Left lung (tissue), 10 donors: ENCODE measurements around the gene RAP2B. TPM values are rescaled to one million over a fixed set of nuclear protein-coding genes. Genes with fewer than 3 reads are reported as not detected.

Experiments
- ATAC-seq: fragments of 200-7000 bp; cut with Tn5 transposase; one replicate; pipeline ENCODE4 v1.9.1; 2020; ENCODE audit warnings: moderate library complexity
- DNase-seq, 4 donors: peaks; one replicate each; pipeline ENCODE4 v3.0.0-alpha.2; 2013 to 2020
- H3K27ac ChIP-seq, 2 donors: fragments of 200-600 bp; sonication (generic) in 1 of 2; one replicate each; pipeline versions ENCODE4 v1.5.0 to v1.8.0; 2020 to 2021
- H3K27me3 ChIP-seq, 2 donors: fragments of 200-600 bp; sonication (generic) in 1 of 2; one replicate each; pipeline versions ENCODE4 v1.5.0 to v1.8.0; 2020 to 2021
- H3K36me3 ChIP-seq, 2 donors: fragments of 200-600 bp; sonication (generic) in 1 of 2; one replicate each; pipeline versions ENCODE4 v1.5.0 to v1.8.0; 2020 to 2021
- H3K4me1 ChIP-seq, 2 donors: fragments of 200-600 bp; one replicate each; pipeline ENCODE4 v1.8.0; 2021
- H3K4me3 ChIP-seq, 2 donors: fragments of 200-600 bp; sonication (generic) in 1 of 2; one replicate each; pipeline versions ENCODE4 v1.5.0 to v1.8.0; 2020 to 2021; ENCODE audit warnings: mild to moderate bottlenecking in 1 of 2
- H3K9me3 ChIP-seq, 2 donors: fragments of 200-600 bp; sonication (generic) in 1 of 2; one replicate each; pipeline versions ENCODE4 v1.5.0 to v1.8.0; 2020 to 2021
- CTCF ChIP-seq, 2 donors: fragments of 200-600 bp; sonication (generic) in 1 of 2; IDR thresholded peaks; one replicate each; pipeline versions ENCODE4 v1.5.0 to v1.8.0; 2021; ENCODE audit warnings: antibody characterized with exemption in 2 of 2
- intact Hi-C, 2 donors: fragments of 100-400 bp; cut with DNase I; formaldehyde crosslinking; loops; one replicate each; pipeline versions ENCODE4 v1.11.2 to v1.14.2; 2022
- polyA plus RNA-seq, 6 donors: library from polyadenylated mRNA; unstranded; fragments of 120-200 nt; gene quantifications; one replicate each; pipeline ENCODE4 v1.2.1, GENCODE V29; 2013; ENCODE audit not compliant: insufficient read length in 6 of 6
- total RNA-seq, 2 donors: library from RNA; stranded (reverse); fragmentation: NEBNext Ultra II Directional; extraction: Animal tissue kit (Norgen Biotek cat#: 25700); gene quantifications; one replicate each; pipeline ENCODE4 v1.2.1, GENCODE V29; 2021
- donor health status: DM: no; HTN: yes; CAD: no.
- donor health status: DM: no; HTN: no; CAD: no.

RAP2B gene
- total and polyA plus RNA-seq, 8 donors: 17.6 to 31.8 (median 23.1) TPM

- intact Hi-C loops: loop anchor here in 1 of 2 donors (10.0 kb wide), 2 partner anchors 125 kb away; no protein-coding TSS in a partner anchor
- Histone ChIP-seq H3K27ac (no peak overlapping the region), H3K36me3 (peaks cover 0 to 5% of the 10 kb centered on the region in 2 donors), H3K27me3 (no peaks in the 10 kb centered on the region), H3K4me3 (no peak overlapping the region), H3K9me3 (no peaks in the 10 kb centered on the region), H3K4me1 (peaks cover 16 to 40% of the 10 kb centered on the region in 2 donors)
- DNase-seq: no peak
- no peak for TF ChIP-seq CTCF (IDR thresholded peaks at IDR 0.05)
- no peak for ATAC-seq
Observed at GRCh38 chr3:153169793-153170383, 7.9 kb downstream of the RAP2B start.

- intact Hi-C loops: no loop called here
- no peak overlapping the region for H3K27ac ChIP-seq
- H3K27me3 ChIP-seq: no peaks in the 10 kb centered on the region
- H3K4me1 ChIP-seq: peaks cover 3 to 26% of the 10 kb centered on the region in 2 donors
- no peak overlapping the region for H3K4me3 ChIP-seq
- H3K36me3 ChIP-seq: peaks cover 0 to 5% of the 10 kb centered on the region in 2 donors
- ATAC-seq (no peak), DNase-seq (no peak)
- TF ChIP-seq CTCF (IDR thresholded peaks at IDR 0.05): no peak
- H3K9me3 ChIP-seq: no peaks in the 10 kb centered on the region
Observed at GRCh38 chr3:153171256-153171655, 9.2 kb downstream of the RAP2B start.

GRCh38 chr3:153171918-153172317 lies 9.9 kb downstream of the RAP2B start:
- no peak overlapping the region for H3K27ac ChIP-seq
- ATAC-seq (no peak), DNase-seq (no peak)
- TF ChIP-seq CTCF (IDR thresholded peaks at IDR 0.05): no peak
- intact Hi-C loops: no loop called here
- no peak overlapping the region for H3K4me3 ChIP-seq
- no peaks in the 10 kb centered on the region for H3K27me3 ChIP-seq
- peaks cover 0 to 5% of the 10 kb centered on the region in 2 donors for H3K36me3 ChIP-seq
- H3K9me3 ChIP-seq: no peaks in the 10 kb centered on the region
- H3K4me1 ChIP-seq: peaks cover 0 to 19% of the 10 kb centered on the region in 2 donors

GRCh38 chr3:153172796-153173757 lies 11.1 kb downstream of the RAP2B start:
- no peak for DNase-seq
- no peak for TF ChIP-seq CTCF (IDR thresholded peaks at IDR 0.05)
- H3K27me3 ChIP-seq: no peaks in the 10 kb centered on the region
- intact Hi-C loops: no loop called here
- peaks cover 0 to 5% of the 10 kb centered on the region in 2 donors for H3K36me3 ChIP-seq
- no peak overlapping the region for H3K4me3 ChIP-seq
- no peak overlapping the region for H3K27ac ChIP-seq
- ATAC-seq: no peak
- H3K4me1 ChIP-seq: peaks cover 0 to 9% of the 10 kb centered on the region in 2 donors
- no peaks in the 10 kb centered on the region for H3K9me3 ChIP-seq
